ENCODE data around the gene CTNNA3. TPM values are rescaled to one million over a fixed set of nuclear protein-coding genes. Genes with fewer than 3 reads are reported as not detected.

Gene CTNNA3
- total RNA-seq, 1 donor from 2014 or later: not detected

DNA sequence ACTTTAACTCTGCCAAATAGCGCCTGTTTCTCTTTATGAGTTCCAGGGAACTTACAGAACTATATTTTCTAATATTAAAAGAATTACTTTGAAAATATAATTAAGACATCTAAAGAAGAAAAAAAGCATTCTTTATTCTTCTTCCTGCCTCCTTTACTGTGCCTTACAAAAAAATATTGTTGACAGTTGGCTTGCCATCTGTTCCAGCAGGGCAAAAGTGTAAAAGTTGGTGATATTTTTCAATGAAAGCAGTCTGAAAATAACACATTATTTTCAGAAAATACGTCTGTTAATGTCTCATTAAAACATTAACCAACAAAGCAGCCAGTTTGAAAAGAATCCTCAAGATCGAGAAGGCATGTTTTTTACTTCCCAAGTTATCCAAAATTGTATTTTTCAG lies 1802.3 kb downstream of the CTNNA3 start:
- H3K36me3 ChIP-seq (ENCODE audit: control insufficient read depth, insufficient read depth, low read length): no peaks in the 10 kb centered on the region
- no peak for FAIRE-seq

GRCh38 chr10:65892284-65892683 lies 1803.7 kb downstream of the CTNNA3 start:
- FAIRE-seq (no peak), DNase-seq (ENCODE audit: low read depth) (no peak)
- Histone ChIP-seq H3K36me3 (ENCODE audit: control insufficient read depth, insufficient read depth, low read length) (no peaks in the 10 kb centered on the region), H3K4me3 (ENCODE audit: low read depth, low read length) (no peak overlapping the region), H3K27me3 (ENCODE audit: control insufficient read depth, insufficient read depth, low read length) (no peaks in the 10 kb centered on the region)
- no peak for TF ChIP-seq CTCF (IDR thresholded peaks at IDR 0.05; ENCODE audit: insufficient read depth, low read length, severe bottlenecking)

More for the DNA sequence above, 1802.3 kb downstream of the CTNNA3 start:
- no peak for TF ChIP-seq CTCF (IDR thresholded peaks at IDR 0.05; ENCODE audit: insufficient read depth, low read length, severe bottlenecking)
- no peak overlapping the region for H3K4me3 ChIP-seq (ENCODE audit: low read depth, low read length)
- no peaks in the 10 kb centered on the region for H3K27me3 ChIP-seq (ENCODE audit: control insufficient read depth, insufficient read depth, low read length)
- DNase-seq (ENCODE audit: low read depth): no peak

- Histone ChIP-seq H3K4me3 (ENCODE audit: low read depth, low read length) (no peak overlapping the region), H3K36me3 (ENCODE audit: control insufficient read depth, insufficient read depth, low read length) (no peaks in the 10 kb centered on the region), H3K27me3 (ENCODE audit: control insufficient read depth, insufficient read depth, low read length) (no peaks in the 10 kb centered on the region)
- TF ChIP-seq CTCF (IDR thresholded peaks at IDR 0.05; ENCODE audit: insufficient read depth, low read length, severe bottlenecking): no peak
- FAIRE-seq (no peak), DNase-seq (ENCODE audit: low read depth) (peak; percentile 20)
Measured at GRCh38 chr10:65891073-65891981, 1804.7 kb downstream of the CTNNA3 start.

DNA sequence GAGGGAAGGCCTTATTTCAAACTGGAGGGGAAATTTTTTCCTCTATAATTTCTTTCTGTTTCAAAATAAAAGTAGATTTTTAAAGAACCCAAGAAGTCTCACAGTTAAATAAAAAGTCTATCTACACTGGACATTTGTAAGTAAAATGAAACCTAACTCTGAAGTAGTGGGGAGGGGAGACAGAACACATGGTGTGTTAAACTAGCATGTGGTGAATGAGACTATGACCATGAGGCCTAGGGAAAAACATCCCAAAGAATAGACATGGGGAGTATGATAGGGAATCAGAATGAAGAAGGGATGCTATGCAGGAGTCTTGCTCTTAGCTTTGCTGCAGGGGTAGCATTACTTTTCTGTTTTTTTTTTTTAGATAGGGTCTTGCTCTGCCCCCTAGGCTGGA lies 1831.5 kb downstream of the CTNNA3 start:
- no peak for DNase-seq (ENCODE audit: low read depth)
- Histone ChIP-seq H3K4me3 (ENCODE audit: low read depth, low read length) (no peak overlapping the region), H3K27me3 (ENCODE audit: control insufficient read depth, insufficient read depth, low read length) (no peaks in the 10 kb centered on the region), H3K36me3 (ENCODE audit: control insufficient read depth, insufficient read depth, low read length) (no peaks in the 10 kb centered on the region)
- TF ChIP-seq CTCF (IDR thresholded peaks at IDR 0.05; ENCODE audit: insufficient read depth, low read length, severe bottlenecking): no peak
- no peak for FAIRE-seq

- DNase-seq (ENCODE audit: low read depth) (no peak), FAIRE-seq (no peak)
- Histone ChIP-seq H3K36me3 (ENCODE audit: control insufficient read depth, insufficient read depth, low read length) (no peaks in the 10 kb centered on the region), H3K27me3 (ENCODE audit: control insufficient read depth, insufficient read depth, low read length) (no peaks in the 10 kb centered on the region), H3K4me3 (ENCODE audit: low read depth, low read length) (no peak overlapping the region)
- TF ChIP-seq CTCF (IDR thresholded peaks at IDR 0.05; ENCODE audit: insufficient read depth, low read length, severe bottlenecking): no peak
Measured at GRCh38 chr10:65864036-65864435, 1832.0 kb downstream of the CTNNA3 start.

Other genes with a start within 250 kb of the CTNNA3 start
- gene DNAJC12, start 142.0 kb upstream of the CTNNA3 start, total RNA-seq: 0.26 TPM in 1 of 2 replicates, not detected in the other
- 9.9 and 10.8 TPM in 2 replicates for gene SIRT1, start 188.5 kb upstream of the CTNNA3 start, total RNA-seq